ENCODE data around the gene C9orf40.

Gene C9orf40

DNA sequence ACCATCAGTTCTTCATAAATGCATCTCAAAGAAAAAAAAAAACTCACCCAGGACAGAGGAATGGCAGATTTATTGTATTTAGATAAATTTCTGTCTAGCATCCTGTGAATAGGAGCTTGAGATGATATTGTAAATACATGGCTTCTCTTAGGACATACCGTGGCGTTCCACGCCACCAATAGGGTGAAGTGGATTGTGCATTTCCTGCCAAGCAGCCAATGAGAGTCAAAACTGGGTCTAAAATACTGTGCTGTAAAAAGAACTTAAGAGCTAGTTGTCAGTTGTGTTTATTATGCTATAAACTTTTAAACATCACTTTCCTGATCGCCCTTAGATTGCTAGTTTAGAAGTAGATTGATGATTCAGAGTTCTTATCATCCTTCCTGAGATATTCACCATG lies 44.0 kb downstream of the C9orf40 start:
- no peak for DNase-seq (ENCODE audit: extremely low read depth, low read depth)
- H3K4me3 ChIP-seq (replicated peaks; ENCODE audit: low read depth, low read length), result no peak overlapping the region
- TF ChIP-seq, protein P1, sequence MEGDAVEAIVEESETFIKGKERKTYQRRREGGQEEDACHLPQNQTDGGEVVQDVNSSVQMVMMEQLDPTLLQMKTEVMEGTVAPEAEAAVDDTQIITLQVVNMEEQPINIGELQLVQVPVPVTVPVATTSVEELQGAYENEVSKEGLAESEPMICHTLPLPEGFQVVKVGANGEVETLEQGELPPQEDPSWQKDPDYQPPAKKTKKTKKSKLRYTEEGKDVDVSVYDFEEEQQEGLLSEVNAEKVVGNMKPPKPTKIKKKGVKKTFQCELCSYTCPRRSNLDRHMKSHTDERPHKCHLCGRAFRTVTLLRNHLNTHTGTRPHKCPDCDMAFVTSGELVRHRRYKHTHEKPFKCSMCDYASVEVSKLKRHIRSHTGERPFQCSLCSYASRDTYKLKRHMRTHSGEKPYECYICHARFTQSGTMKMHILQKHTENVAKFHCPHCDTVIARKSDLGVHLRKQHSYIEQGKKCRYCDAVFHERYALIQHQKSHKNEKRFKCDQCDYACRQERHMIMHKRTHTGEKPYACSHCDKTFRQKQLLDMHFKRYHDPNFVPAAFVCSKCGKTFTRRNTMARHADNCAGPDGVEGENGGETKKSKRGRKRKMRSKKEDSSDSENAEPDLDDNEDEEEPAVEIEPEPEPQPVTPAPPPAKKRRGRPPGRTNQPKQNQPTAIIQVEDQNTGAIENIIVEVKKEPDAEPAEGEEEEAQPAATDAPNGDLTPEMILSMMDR (IDR thresholded peaks at IDR 0.05; ENCODE audit: low read depth, low read length, missing control alignments), result no peak

DNA sequence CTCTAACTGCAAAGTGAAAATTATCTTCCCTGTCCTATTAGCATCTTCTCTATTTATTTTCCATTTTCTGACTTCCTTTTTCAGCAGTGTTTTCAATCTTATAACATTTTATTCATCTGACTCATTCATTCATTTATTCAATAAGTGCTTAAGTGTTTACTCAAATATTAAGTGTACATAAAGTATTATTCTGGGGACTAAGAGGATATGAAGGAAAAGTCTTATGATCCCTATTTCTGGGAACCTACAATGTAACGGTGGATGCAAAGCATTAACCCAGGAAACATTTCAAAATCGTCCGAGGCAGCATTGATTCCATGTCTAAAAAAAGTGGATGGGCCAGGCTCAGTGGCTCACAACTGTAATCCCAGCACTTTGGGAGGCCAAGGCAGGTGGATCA lies 45.6 kb downstream of the C9orf40 start:
- TF ChIP-seq, protein P1 (IDR thresholded peaks at IDR 0.05; ENCODE audit: low read depth, low read length, missing control alignments), result no peak
- DNase-seq (ENCODE audit: extremely low read depth, low read depth), result no peak
- no peak overlapping the region for H3K4me3 ChIP-seq (replicated peaks; ENCODE audit: low read depth, low read length)

DNA sequence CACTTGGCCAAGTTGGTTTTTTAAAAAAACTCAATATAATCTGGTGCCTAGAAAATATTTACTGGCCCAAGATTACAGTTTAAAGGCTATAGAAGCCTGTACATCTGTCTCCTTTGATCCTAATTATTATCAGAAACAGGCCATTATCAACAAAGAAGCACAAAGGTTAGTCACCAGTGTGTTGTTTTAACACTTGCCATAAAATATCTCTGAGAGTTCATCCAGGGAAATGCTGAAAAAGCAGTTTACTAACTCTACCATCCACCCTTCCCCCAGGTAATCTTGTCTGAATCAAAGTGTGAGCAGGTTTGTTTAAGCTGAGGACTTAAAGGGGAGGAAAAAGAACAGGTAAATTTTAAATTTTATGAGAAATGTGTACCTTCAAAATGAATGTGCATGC lies 51.7 kb downstream of the C9orf40 start:
- DNase-seq (ENCODE audit: extremely low read depth, low read depth), result no peak
- TF ChIP-seq, protein P1 (IDR thresholded peaks at IDR 0.05; ENCODE audit: low read depth, low read length, missing control alignments), result no peak
- no peak overlapping the region for H3K4me3 ChIP-seq (replicated peaks; ENCODE audit: low read depth, low read length)

Data from HFF-Myc (cell line).